CD4-positive, alpha-beta T cell treated with Interleukin-17A for 4 hours (primary cell): Measurements from ENCODE around the gene ERICH2.

Experiments used
- DNase-seq: peaks from one replicate; pipeline ENCODE4 v3.0.0-alpha.2; 2020; ENCODE audit warnings: mixed read lengths

ERICH2 gene

DNA sequence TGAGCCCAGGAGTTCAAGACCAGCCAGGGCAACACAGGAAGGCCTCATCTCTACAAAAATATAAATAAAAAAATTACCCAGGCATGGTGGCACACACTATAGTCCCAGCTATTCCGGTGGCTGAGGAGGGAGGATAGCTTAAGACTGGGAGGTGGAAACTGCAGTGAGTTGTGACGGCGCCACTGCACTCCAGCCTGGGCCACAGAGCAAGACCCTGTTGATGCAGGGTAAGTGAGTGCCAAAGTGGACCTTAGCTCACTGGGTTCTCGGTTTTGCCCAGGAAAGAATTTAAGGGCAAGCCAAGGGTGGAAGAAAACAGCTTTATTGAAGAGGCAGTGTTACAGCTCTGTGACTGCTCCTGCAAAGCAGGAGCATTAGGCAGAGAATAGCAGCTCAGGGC lies 6.9 kb upstream of the ERICH2 start:
- DNase-seq: no peak

DNA sequence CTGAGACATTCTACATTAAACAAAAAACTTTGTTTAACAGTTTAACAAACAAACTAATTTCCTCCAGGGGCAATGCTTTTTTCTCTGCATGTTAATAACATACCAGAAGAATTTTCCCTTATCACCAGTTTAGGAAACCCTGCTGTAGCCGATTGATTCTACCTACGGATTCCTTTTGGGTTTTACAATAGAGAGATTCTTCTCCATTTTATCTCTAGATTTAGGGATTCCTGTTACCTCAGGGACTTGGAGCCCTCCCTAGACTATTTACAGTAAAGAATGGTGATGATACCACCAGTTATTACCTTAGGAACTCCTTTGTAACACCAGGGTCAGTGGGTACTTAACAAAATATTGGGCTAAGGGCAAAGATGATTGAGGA lies 5.3 kb upstream of the ERICH2 start:
- DNase-seq: no peak

DNA sequence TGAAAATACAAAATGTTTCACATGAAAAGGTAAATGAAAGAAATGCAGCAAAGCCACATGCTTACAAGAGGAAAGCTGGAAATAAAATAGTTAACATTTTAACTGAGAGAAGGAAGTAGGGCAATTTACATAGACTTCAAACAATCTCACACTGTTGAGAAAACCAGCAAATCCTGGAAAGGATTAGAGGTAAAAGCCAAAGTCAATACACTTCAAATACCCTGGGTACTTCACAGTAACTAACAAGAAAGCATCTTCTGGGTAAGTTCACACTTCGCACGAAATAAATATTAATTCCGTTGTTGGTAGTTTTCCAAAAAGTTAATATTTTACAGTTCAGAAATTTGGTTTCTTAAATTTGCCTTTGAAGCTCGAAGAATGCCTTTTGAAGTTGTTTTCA lies 3.5 kb upstream of the ERICH2 start:
- DNase-seq: no peak

DNA sequence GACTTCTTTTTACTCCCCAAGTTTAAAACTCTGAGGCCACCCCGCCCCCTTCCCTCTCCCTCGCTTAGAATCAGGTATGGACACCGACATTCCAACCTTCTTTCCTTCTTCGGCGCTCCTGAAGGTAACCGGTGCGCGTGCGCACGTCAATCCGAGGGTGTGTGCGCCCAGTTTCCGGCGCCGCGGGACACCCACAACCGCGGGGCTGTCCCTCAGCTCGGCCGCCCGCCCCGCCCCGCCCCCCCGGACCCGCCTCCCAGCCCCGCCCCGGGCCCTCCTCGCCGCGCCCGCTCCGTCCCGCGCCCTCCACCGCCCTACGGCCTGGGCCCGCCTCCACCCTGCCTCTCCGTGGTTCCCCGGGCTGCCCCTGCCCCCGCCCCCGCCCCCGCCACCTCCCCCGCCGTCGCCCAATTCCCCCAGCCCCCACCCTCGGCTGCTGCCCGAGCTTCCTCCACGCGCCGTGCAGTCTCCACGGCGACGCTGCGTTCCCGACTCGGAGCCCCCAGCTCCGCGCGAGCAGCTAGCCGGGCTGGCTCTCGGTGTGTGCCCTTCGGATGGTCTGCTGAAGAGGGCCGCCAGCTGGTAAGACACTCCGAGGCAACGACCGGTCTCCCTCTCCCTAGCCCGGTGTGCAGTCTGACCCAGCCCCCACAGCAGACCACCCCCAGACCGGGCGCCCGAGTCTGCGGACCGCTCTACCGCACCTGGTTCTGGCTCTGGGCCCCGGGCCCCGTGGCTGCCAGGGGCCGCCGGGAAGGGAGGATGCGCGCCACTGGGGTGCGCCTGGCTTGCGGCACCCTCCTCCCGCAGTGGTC lies 635 bp downstream of the ERICH2 start:
- peak; percentile 80 for DNase-seq

DNA sequence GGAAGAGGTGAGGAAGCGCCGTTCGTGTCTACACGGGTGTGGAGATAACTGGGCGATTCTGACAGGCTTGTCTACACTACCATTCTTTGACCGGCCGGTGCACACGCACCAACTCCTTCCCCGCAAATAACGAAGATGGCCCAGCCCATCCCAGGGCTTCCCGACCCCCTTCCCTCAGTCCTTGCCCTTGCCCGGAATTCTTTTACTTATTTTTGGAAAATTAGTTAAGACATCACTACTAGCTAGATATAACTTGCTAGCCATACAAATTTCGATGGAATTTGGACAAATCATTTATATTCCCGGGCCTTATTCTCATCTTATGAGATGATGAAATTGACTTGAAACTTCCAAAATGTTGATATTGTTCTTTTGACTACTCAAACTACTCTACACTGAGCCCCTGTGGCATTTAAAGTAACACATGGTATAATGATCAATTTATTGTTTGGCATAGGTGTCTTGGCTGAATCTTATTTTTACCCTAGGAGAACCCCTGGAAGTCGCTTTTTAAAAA lies 1.3 kb downstream of the ERICH2 start:
- DNase-seq: no peak

DNA sequence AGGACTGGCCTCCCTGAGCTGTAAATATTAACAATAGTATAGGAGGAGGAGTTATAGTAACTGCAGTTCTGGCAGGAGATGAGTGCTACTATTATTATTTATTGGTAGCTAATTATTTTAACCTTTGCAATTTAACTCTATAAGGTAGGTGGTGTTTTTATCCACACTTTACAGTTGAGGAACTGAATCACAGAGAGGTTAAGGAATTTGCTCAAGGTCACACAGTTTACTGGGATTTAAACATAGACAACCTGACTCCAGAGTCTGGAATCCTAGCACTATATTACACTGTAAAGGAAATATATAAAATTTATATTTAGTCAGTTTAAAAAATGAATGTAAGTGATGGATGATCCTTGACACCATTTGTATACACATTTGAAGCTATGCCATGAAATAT lies 2.1 kb downstream of the ERICH2 start:
- no peak for DNase-seq

DNA sequence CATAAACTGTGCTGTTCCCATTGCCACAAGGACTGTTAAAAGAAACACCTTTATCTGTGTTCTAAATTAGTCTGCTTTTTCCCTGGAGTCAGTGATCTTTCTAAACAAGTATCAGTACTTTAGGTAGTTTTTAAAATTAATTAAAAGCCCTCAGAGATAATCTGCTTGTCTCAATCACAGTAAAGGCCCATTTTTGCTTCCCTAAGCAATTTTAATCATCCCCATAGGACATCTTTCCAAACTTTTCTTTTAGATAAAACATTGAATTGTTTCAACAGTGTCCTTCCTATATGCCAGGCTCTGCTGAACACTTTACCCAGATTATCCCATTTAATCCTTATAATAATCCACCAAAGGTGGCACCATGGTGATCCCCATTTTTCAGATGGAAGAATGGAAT lies 3.9 kb downstream of the ERICH2 start:
- no peak for DNase-seq

DNA sequence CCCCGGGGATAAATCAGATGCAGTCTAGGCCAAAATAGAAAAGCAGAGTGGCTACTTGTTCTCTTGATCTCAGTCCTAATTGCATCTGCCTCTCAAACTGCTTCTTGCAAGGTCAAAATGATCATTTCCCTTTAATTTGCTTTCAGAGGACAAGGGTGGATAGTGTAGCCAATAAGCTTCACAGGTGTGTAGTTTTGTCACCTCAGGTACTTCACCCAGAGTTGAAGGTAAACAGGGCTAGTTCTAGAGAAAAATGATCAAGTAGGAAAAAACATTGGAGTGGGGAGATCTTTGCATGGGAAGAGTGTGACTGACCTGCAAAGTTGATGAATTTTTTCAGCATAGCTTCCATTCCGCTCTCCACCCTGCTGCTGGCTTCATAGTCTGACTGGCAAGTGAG lies 8.7 kb downstream of the ERICH2 start:
- DNase-seq: no peak

DNA sequence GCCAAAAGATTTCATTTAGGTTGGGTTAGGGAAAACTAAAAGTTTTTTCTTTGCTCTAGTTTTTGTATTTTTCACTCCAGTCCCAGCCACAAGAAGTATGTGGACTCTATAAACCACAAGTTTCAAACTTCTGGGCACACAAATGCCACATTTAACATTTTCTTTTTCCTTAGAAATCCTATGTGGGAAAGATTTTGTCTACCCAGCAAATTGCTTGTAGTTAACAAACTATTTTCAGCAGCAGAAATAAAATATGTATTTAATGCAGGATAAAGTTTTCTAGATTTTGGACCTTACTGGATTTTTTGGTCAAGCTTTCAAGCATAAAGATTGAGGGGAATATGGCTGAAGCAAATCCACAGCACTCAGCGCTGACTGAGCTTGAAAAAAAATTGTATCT lies 9.1 kb downstream of the ERICH2 start:
- no peak for DNase-seq

DNA sequence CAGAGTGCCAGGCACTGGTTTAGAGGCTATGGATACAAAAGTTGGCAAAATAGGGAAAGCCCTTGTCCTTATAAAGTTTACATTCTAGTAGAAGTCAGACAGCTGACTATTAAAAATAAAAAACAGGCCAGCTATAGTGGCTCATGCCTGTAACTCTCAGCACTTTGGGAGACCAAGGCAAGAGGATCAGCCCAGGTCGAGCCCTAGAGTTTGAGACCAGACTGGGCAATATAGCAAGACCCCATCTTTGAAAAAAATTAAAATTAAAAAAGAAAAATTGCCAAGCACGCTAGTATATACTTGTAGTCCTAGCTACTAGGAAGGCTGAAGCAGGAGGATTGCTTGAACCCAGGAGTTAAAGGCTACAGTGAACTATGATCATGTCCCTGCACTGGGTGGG lies 12.5 kb downstream of the ERICH2 start:
- no peak for DNase-seq

DNA sequence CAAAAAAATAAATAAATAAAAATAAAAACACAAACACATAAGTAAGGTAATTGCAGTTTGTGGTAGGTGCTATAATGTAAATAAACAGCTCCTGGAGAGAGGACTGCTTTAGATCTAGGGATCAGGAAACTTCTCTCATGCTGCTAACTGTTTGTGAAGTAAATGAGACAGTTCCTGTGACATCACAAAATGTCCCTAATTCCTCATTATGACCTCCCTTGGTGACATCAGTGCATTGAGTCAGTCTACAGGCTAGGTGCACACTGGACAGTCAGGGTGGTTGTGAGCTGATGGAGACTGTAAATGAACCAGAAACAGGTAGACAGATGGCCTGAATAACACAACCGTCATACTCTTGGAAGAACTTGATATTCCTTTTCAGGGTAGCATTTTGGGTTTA lies 13.4 kb downstream of the ERICH2 start:
- no peak for DNase-seq

DNA sequence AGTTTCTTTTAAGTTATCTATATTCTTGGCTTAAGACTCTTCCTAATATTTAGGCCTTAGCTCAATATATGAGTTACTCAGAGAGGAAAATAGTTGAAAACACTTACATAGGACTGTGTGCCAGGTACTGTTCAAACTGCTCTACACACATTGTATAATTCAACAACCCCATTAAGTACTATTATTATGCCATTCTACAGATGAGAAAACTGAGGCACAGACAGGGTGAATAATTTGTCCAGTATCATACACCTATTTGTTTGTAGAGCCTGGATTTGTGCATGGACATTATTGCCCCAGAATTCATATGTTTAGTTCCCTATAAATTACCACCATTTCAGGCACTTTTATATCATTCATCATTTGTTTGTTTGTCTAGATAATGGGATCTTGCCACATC lies 28.8 kb downstream of the ERICH2 start:
- no peak for DNase-seq

DNA sequence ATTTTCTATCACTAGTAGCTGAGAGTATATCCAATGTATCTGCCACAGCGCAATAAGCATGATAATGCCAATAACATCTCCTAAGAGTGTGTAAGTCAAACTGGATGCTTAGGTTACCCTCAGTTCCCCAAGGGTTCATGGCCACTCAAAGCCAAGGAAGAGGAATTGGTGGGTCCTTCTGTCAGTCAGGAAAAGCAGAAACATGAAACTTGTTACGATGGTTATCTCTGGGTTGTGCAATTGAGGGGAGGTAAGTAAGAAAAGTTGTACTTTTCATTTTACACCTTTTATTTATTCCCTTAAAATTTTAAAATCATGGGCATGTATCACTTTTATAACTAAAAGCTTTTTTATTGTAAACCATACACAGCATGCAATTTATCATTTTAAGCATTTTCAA lies 36.4 kb downstream of the ERICH2 start:
- DNase-seq: no peak

DNA sequence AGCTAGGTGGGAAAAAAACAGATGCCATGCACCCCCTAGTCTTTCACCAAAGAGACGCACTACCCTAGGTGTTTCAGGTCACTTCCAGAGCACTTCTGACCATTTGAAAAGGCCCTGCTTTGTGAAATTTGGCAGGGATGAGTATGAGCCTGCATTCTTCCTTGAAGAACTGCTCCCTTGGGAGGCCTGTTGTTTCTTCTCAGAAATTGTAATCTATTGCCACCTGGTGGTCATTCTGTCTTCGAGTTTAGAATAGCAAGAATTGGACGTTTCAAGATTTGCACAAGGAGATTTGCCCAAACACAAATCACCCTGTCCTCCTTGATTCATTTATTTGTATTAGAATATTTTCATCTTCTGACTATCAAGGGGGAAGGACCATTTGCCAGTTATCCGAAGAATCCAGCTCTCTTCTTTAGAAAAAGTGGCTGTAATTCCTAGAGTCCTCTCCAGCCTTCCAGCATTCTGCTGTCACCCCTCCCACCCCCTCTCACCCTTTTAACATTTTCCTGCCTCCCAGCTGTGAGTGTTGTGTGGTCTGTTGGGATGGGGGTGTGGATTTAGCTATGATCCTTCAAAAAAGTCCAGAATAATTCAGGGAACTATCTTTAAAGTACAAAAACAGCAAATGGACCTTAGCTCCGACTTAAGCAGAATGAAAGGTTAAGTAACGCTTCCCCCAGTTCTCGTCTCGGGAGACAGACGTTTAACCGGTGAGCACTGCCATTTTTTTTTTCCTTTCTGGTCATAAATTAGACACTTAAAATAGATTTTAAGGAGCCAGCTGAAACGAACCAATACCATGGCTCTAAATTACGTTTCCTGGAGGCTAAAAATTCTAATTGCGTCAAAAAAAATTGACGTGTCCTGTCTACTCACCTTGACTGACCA lies 42.8 kb downstream of the ERICH2 start:
- peak; percentile 26 for DNase-seq

DNA sequence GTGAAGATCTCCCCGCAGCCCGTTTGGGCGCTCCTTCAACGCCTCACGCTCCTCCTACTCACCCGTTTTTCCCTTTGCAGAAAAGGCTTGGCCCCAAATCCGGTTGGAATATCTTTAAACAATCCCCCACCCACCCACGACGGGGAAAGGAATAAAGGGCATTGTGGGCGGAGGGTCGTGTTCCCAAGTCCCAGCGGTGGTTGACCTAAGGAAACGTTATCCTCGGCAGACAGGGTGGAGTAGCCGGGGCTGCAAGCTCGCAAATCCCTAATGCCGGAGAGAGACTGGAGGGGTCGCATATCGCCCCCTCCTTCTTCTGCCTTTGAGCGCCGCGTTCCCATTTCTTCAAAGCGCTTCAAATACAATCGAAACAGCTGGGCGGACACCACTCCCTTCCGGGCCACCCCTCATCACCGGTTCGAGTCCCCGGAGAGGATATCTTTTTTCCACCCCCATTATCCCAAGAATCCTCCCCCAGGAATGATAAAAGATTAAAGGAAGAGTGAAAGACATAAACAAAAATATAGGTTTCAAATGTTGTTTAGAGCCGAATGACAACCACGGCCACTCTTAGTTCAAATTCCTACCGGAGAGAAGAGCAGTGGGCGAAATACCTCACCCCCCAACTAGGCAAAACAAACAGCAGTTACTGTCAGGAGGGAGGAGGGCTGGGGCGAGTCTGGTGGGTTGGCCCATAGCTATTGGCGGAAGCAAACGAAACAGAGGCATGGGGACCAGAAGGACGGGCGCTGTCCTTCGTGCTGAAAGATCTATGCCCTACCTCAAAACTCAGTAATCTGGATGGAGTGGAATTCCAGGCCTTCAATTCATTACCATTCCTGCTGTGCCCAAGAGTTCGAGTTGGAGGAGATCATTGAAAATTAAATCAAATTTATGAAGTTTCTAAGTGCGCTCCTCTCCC lies 43.7 kb downstream of the ERICH2 start:
- no peak for DNase-seq

DNA sequence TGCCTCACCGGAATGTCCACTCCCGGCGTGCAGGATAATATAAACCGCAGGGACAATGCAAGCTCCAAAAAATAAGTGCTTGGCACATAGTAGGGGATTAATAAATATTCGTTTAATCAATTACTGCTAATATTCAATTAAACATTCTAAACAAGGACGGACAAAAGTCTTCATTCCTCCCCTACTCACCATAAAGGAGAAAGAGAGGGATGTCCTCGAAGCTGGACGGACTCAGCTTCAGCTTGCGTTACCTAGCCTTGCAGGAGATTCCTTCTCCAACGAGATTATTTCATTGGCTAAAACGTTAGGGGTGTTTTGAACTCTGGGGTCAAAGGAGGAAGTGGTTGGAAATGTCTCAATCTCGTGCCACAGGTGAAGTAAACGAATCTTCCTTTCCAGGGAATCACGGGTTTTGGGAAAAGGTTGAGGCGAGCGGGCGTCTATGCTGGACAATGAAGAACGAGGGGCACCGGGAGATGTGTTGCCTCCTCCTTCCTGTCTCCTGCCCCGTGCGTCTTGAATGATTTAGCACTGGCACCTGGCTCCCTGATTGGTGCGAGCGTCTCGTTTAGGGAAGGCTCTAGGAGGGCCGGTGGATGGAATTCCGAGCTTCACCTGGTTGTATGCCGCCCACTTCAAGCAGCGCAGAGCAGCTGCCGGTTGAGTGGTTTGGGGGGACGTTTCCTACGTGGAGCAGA lies 44.5 kb downstream of the ERICH2 start:
- no peak for DNase-seq

DNA sequence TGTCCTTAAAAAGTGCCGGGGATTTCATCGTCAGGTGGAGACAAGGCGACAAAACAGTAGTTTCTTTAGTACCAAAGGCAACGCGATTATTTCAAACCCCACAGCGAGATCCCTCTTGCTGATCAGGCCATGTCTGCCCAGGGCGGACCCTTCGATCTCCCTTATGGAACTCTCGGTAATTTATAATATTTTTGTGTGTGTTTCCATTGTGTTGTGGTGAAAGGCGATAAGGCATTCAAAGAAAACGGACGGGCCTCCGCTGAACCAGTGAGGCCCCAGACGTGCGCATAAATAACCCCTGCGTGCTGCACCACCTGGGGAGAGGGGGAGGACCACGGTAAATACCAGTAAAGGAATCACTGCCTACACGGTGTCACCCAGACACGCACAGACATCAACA lies 45.1 kb downstream of the ERICH2 start:
- DNase-seq: no peak

DNA sequence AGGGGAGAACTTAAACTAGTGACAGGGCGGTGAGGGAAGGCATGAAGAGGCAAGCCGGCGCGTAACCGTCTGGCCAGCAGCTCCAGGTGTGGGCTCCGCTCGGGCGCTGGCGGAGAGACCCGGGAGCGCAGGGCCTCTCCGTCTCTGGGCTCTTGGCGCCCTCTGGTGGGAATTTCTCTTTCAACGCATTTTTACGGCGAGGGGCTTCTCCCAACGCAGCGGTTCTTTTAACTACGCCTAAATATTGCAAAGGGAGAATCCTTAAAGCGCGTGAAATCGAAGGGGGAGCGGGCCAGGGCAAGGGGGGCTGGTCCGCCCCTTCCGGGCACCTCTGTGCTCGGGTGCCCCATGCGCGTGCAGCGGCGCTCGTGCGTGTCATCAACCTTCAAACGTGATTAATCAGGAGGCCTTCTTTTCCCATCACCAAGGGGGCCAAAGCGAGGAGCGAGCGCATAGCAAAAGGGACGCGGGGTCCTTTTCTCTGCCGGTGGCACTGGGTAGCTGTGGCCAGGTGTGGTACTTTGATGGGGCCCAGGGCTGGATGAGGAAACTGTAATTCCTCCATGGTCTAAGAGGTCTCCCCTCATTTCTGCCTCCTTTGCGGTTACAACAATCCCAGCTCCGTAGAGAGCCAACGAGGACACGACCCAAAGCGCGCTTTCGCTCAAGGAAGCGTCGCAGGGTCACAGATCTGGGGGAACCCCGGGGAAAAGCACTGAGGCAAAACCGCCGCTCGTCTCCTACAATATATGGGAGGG lies 45.7 kb downstream of the ERICH2 start:
- DNase-seq: peak; percentile 73

DNA sequence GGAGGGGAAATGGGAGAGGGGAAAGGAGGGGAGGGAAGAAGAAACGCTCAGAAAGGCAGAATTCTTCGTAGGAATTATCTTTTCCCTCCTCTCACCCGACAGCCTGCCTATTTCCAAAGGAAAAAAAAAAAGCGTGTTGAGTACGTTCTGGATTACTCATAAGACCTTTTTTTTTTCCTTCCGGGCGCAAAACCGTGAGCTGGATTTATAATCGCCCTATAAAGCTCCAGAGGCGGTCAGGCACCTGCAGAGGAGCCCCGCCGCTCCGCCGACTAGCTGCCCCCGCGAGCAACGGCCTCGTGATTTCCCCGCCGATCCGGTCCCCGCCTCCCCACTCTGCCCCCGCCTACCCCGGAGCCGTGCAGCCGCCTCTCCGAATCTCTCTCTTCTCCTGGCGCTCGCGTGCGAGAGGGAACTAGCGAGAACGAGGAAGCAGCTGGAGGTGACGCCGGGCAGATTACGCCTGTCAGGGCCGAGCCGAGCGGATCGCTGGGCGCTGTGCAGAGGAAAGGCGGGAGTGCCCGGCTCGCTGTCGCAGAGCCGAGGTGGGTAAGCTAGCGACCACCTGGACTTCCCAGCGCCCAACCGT lies 46.4 kb downstream of the ERICH2 start, which contains the start of gene GAD1:
GAD1 (plus strand) TSS at position 384 of the 589 bp plus-strand sequence. CDS start 1,705 bp downstream, outside the sequence.
- peak; percentile 62 for DNase-seq

DNA sequence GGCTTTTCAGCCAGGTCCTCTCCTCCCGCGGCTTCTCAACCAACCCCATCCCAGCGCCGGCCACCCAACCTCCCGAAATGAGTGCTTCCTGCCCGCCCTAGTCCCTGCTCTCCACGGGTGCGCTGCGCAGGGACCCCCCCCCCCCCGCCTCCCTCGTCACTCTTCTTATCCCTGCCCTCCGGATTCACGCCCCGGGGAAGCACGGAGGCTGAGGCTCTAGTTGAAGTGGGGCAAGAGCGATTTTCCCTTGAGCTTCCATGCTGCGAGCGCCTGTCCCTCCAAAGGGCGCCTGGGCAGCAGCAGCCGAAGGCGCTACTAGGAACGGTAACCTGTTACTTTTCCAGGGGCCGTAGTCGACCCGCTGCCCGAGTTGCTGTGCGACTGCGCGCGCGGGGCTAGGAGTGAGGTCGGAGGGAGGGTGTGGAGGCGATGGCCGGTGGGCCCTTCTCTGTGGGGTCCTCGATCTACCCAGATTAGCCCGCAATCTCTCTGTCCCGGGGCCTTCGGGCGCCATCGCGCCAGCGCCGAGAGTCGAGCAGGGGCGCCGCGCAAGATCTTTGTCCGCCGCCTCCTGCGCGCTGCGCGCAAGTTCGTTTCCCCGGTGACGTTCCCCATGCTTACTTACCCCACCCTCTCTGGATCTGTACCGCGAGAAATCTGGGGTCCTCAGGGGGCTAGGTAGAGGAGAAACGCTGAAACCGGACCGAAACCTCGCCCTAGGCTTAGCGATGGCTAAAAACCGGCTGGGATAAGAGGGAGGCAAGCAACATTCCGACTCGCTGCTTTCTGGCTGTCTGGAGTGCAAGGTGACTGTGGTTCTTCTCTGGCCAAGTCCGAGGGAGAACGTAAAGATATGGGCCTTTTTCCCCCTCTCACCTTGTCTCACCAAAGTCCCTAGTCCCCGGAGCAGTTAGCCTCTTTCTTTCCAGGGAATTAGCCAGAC lies 47.2 kb downstream of the ERICH2 start:
- DNase-seq: peak; percentile 16
